A549 treated with ZK216348 at 1 μM for 4 hours (cell line): ENCODE measurements around the gene RGN. TPM values are rescaled to one million over a fixed set of nuclear protein-coding genes. Genes with fewer than 3 reads are reported as not detected.

Experiments used
- total RNA-seq: library from RNA; stranded (reverse); fragments of 200-300 nt; extraction: Qiagen RNA extraction; gene quantifications from 5 replicates; pipeline ENCODE4 v1.2.3, GENCODE V29; 2022; ENCODE audit warnings: low read depth

RGN gene
- total RNA-seq: not detected in 5 replicates

DNA sequence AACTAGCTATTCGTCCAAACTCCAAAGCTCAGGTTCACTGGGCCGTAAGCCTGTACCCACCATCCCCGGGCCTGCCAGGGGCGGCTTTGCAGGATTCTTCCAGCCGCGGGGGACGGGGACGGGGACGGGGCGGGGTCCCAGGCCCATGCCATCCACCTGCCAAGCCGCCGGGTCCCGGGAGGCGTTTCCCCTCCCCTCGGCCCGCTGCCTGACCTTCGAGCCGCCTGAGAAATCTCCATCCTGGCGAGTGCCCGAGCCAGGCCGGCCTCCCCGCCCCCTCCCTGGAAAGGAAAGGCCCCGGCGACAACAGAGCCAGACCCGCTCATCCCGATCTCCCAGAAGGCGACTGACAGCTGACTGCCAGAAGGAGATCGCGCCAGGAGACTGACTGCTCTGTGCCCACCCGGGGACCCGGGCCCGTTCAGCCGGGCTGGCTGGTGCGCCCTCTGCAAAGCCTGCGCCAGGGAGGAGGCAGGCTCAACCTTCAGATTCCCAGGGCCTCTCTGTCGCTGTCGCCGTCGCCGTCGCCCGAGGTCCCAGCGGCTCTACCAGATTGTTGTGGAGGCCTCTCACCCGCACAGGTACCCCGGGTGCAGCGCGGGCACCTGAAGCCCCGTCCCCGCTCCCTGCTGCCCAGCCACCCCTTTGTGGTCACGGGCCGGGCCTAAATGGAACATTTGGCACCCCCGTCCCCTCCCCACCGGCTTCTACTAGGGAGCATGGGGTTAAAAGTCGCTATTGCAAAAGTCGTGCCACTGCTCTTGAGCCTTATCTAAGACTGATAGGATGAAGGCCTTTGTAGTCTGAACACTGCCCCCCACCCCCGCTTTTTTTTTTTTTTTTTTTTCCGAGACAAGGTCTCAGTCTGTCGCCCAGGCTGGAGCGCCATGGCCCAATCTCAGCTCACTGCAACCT lies at the start of gene RGN:
Gene RGN (plus strand): TSS at position 315 of the 915 bp plus-strand sequence. CDS start 2,702 bp downstream, outside the sequence.

Other genes starting within 250 kb of the RGN start
- gene RP2, start 241.4 kb upstream of the RGN start, total RNA-seq: 6.7 to 15.8 TPM (median 9.9 TPM) in 5 replicates
- 9.5 to 14.5 TPM (median 13.6 TPM) in 5 replicates for gene JADE3, start 166.0 kb upstream of the RGN start, total RNA-seq
- 109 to 178 TPM (median 165 TPM) in 5 replicates for gene NDUFB11, start 66.3 kb downstream of the RGN start, total RNA-seq
- 24.0 to 45.1 TPM (median 43.8 TPM) in 5 replicates for gene RBM10, start 66.8 kb downstream of the RGN start, total RNA-seq
- gene UBA1, start 115.4 kb downstream of the RGN start, total RNA-seq: 140 to 208 TPM (median 193 TPM) in 5 replicates
- 83.3 to 119 TPM (median 110 TPM) in 5 replicates for gene CDK16, start 140.2 kb downstream of the RGN start, total RNA-seq
- gene USP11, start 154.6 kb downstream of the RGN start, total RNA-seq: 44.4 to 57.4 TPM (median 51.8 TPM) in 5 replicates